ENCODE results near the gene RCHY1.
"Not testable (repeated sequence)": the region's sequence is repeated elsewhere in the genome, so short reads cannot be mapped to it uniquely, and the experiment has no call there.

The RCHY1 gene

GRCh38 chr4:75514949-75515612 is 878 bp upstream of the RCHY1 start:
- no peak for DNase-seq

DNA sequence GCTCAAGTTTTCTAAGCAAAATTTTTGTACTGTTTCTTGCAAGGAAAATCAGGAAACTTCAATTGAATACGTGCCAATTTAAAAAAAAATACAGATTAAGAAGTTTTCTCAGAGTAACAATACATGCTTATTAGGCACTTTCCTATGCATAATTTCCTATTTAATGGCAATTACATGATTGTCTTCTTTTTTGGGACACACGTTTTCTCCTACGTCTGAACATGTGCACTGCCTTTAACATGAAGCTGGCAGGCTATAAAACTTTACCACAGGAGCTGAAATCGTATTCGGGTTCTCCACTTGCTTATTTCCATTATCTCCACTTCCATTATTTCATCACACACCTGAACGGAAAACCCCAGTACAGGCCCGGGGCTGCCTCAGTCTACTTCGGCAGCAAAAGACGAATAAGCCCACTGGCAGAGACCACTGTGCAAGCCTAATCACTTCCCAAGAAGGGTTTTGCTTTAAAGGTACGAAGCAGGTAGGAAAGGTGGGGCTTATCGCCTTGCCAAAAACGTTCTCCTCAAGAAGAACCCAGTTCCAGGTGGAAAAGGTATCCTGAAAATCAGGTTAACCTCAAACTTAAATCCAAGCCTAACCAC is 575 bp downstream of the RCHY1 start:
- no peak for DNase-seq

DNA sequence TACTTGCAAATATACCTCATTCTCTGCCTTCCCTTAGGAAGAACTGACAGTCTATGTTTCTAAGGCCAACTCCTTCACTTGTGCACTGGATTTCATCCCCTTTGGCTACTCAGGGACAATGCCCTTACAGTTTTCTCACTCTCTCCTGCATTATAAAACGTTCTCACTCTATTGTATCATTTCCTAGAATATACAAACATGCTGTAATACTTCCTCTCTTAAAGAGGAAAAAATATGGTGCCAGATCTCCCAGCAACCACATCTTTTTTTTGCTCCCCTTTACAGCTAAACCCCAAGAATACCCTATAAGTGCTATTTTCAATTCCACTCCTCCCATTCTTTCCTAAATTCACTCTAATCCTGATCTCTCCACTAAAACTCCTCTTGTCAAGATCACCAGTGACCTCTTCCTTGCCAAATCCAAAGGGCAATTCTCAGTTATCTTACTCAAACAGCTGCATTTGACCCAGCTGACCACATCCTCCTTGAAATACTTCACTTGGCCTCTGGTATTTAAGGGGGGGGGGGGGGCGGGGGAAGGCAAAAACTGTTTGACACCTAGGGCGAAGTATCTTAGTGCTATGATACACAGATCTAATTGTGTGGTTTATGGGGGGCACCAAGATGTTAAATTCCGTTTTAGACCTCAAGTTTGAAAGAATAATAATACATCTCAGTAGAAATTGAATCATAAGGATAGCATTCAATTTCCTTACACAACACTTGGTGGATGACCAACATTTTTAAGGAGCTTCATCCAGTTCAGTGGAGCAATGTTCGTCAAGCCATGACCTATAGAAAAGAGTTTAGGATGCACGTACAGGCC is 1.6 kb downstream of the RCHY1 start:
- DNase-seq, result no peak

- DNase-seq, result no peak
Measured at GRCh38 chr4:75511841-75512240, 2.4 kb downstream of the RCHY1 start.

DNA sequence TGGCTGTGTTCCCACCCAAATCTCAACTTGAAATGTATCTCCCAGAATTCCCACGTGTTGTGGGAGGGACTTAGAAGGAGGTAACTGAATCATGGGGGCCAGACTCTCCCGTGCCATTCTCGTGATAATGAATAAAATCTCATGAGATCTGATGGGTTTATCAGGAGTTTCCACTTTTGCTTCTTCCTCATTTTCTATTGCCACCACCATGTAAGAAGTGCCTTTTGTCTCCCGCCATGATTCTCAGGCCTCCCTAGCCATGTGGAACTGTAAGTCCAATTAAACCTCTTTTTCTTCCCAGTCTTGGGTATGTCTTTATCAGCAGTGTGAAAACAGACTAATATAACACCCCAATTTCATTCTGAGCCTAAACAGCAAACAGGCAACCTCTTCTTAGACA is 4.6 kb downstream of the RCHY1 start:
- not testable (repeated sequence) for DNase-seq

DNA sequence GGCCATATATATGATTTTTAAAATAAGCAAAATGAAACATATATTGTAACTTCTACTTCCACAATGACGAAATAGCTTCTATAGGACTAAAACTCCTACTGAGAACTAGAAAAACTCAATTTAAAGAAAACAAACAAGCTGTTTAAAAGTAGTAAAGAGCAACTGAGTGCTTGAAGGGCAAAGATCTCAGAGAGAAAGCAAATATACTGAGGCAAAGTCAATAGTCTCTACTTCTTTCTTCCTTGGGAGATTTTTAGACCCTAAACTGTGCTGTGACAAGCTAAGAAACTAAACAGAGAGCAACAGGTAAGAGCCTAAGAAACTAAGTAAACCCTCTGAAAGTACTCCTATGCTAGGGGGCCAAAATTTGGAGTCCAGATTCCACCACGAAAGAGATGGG is 8.6 kb downstream of the RCHY1 start:
- no peak for DNase-seq

DNA sequence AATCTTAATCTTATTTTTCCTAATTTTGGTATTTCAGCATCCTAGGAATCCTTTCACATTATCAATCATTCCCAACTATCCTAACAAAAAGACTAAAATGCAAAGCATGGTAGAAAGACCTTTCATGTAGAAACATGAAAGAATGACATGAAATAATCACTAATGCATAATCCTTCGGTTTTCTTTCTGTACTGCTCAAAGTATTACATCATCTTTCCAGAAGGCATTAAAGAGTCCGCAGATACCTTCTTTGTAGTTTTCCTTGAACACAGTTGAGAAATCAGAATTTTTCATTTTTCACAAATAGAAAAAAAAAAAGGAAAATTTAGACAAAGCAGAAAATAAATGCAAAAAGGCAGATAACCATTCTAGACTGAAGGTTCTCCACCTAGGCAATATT is 11.5 kb downstream of the RCHY1 start:
- no peak for DNase-seq

- DNase-seq, result no peak
Measured at GRCh38 chr4:75499900-75500299, 14.3 kb downstream of the RCHY1 start.

- no peak for DNase-seq
Measured at GRCh38 chr4:75498041-75498440, 16.2 kb downstream of the RCHY1 start.

GRCh38 chr4:75497133-75497532 is 17.1 kb downstream of the RCHY1 start:
- no peak for DNase-seq

GRCh38 chr4:75496406-75496805 is 17.8 kb downstream of the RCHY1 start:
- no peak for DNase-seq

DNA sequence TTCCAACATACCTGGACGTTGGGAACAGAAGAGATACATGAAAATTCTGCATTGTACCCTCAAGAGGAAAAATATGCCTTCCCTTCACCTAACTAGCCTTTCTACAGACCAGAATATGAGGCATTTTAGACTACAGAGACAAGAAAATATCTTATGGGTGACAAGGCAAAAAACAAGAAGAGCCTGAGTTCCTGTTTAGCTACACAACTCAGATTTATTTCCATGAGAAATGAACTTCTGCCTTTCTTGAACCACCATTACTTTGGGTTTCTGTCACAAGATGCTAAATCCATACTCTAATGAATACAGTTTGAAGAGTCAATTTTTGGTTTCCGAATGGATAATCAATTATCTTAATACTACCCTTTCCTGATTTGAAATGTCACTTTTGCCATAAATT is 18.7 kb downstream of the RCHY1 start:
- no peak for DNase-seq

DNA sequence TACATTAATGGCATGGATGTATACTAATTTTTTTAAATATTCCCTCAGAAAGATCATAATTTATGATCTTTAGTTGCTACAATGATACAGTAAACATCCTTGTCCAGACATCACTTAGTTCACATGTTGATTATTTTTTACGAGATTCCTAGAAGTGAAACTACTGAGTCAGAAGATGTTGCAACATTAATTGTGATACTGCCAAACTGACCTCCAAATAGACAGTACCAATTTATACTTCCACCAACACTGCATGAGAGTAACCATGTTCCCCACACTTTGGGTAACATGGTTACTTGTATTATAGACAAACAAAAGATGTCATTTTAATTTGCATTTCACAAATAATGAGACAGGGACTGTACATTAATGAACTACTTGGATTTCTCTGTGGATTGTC is 19.6 kb downstream of the RCHY1 start:
- no peak for DNase-seq

DNA sequence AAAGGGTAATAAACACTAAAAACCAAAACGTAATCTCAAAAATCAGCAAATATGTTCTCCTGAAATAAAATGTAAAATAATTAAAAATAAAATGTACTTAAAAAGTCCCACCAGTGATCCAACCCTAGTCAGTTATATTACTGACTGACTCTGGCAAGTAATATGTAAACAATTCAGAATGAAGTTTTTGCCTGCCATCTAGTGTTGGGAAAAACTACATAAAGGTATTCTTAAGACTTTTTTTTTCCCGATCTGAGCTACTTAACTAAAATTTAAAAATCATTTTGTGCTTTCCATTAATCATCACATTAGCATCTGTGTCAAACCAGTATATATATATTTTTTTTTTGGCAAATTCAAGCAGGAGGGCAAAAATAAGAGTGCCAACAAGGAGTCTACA is 24.0 kb downstream of the RCHY1 start:
- no peak for DNase-seq

DNA sequence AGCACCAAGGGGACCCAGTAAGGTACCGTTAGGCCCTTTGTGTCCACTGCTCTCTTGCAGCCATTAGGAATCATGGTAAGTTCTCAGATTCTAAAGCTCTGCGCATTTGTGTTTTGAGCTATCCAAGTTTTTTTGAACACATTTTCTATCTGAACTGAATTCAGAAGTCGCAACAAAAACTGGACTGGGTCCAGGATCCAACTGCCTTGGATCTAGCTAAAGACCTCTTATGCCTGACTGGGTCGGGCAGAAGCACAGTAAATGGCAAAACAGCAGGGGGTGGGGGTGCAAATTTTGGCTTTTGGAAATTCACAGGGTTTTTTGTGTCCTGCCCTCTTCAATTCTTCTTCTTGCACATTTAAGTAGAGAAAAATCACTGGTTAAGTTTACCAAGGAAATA is 30.0 kb downstream of the RCHY1 start:
- no peak for DNase-seq

- DNase-seq, result no peak
Measured at GRCh38 chr4:75477201-75477600, 37.0 kb downstream of the RCHY1 start.

DNA sequence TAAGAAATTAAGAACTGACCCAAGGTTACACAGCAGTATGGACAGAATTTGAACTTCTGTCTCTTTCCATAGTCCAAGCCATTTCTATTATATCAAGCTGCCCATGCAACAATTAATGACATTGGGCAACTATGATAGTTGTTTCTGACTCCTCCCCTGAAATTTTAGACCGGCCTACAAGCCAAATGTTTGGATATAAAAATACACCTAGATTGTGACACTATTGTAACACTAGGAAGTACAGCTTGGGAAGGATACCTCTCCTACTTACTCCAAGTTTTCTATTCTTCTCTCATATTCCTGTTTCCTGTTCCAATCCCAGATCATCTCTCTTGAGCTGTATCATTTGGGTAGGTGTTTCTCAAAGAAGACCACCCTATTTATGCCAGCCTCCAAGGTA is 43.5 kb downstream of the RCHY1 start:
- DNase-seq, result no peak

- DNase-seq, result no peak
Measured at GRCh38 chr4:75469896-75470295, 44.3 kb downstream of the RCHY1 start.

- DNase-seq, result no peak
Measured at GRCh38 chr4:75457365-75457764, 56.8 kb downstream of the RCHY1 start.

GRCh38 chr4:75434105-75434504 is 80.1 kb downstream of the RCHY1 start:
- DNase-seq, result no peak

GRCh38 chr4:75432683-75433082 is 81.5 kb downstream of the RCHY1 start:
- no peak for DNase-seq

- no peak for DNase-seq
Measured at GRCh38 chr4:75429208-75429607, 85.0 kb downstream of the RCHY1 start.
